ENCODE data around the gene JPH4. TPM values are rescaled to one million over a fixed set of nuclear protein-coding genes. Genes with fewer than 3 reads are reported as not detected.

The JPH4 gene
- total RNA-seq, 5 donors from 2014 or later (not counting 1 experiment from before 2014, with no cell fraction given): 0.10 to 0.13 TPM; not detected in 3

DNA sequence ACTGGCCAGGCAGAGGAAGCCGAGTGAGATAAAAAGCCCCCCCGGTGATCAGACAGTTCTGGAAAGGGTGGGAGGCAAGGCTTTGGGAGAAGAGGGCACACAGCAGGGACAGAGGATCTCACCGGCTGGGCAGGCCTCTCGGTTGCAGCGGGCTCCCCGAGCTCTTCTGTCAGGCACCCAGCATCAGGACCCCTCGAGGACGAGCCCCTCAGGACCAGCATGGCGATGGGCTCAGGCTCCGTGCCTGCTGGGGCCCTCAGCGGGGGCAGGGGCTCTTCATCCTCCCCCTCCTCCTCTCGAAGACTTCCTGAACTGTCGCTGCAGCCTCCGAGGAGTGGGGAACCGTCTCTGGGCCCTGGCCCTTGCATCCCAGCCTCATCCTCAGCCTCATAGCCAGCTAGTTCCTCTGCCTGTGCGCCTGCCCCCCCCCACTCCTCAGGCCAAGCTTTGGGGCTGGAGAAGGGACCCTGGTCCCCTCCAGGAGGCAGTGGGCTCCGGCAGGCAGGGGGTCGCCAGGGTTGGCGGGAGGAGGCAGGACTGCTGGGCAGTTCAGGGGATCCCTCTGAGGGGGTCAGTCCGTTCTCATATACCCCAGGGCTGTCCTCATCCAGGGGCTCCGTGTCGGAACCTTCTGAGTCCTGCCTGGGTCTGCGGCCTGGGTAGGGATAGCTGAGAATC is 7.6 kb downstream of the JPH4 start:
- no peak overlapping the region for H3K4me3 Mint-ChIP-seq
- no peaks in the 10 kb centered on the region for H3K9me3 Mint-ChIP-seq
- Histone ChIP-seq H3K27me3 (replicated peaks in 1 of 2; ENCODE audit: control insufficient read depth in 2 of 2, extremely low read depth in 1 of 2, insufficient read depth in 2 of 2, low read length in 1 of 2) (peaks cover 6 to 40% of the 10 kb centered on the region in 2 experiments), H3K4me1 (ENCODE audit: control insufficient read depth in 1 of 2, extremely low read depth in 1 of 2, insufficient read depth in 2 of 2, low read length in 2 of 2) (peaks cover 9 to 32% of the 10 kb centered on the region in 2 experiments), H3K36me3 (ENCODE audit: control insufficient read depth in 2 of 2, extremely low read depth in 1 of 2, insufficient read depth in 1 of 2, low read length in 1 of 2) (peaks cover 0 to 3% of the 10 kb centered on the region in 2 donors), H3K9me3 (no peaks in the 10 kb centered on the region), H3K27ac (ENCODE audit: low read length) (no peak overlapping the region), H3K4me3 (ENCODE audit: control insufficient read depth in 1 of 2, extremely low read depth in 1 of 2, low read length in 1 of 2) (no peak overlapping the region)
- ATAC-seq (replicated peaks in 1 of 4) (no peak), DNase-seq (peak in 1 of 35 experiments; percentile 15)
- H3K36me3 Mint-ChIP-seq: peaks cover 8% of the 10 kb centered on the region
- peaks cover 23 to 26% of the 10 kb centered on the region in 2 donors for H3K27me3 Mint-ChIP-seq
- peaks cover 23 to 35% (median 29%) of the 10 kb centered on the region in 3 donors for H3K4me1 Mint-ChIP-seq
- POLR2A ChIA-PET: interaction anchor here in 1 of 2 donors (0.5 kb wide), 1 partner anchor 92 kb away, joined by 4 read pairs; no protein-coding TSS in a partner anchor
- 80% methylated on average over 20 of the region's 23 CpGs for WGBS (ENCODE audit: insufficient coverage)
- CTCF ChIA-PET: interaction anchor here in 1 of 2 donors (0.7 kb wide), 1 partner anchor 94 kb away, joined by 6 read pairs; no protein-coding TSS in a partner anchor
- no peak overlapping the region for H3K27ac Mint-ChIP-seq

DNA sequence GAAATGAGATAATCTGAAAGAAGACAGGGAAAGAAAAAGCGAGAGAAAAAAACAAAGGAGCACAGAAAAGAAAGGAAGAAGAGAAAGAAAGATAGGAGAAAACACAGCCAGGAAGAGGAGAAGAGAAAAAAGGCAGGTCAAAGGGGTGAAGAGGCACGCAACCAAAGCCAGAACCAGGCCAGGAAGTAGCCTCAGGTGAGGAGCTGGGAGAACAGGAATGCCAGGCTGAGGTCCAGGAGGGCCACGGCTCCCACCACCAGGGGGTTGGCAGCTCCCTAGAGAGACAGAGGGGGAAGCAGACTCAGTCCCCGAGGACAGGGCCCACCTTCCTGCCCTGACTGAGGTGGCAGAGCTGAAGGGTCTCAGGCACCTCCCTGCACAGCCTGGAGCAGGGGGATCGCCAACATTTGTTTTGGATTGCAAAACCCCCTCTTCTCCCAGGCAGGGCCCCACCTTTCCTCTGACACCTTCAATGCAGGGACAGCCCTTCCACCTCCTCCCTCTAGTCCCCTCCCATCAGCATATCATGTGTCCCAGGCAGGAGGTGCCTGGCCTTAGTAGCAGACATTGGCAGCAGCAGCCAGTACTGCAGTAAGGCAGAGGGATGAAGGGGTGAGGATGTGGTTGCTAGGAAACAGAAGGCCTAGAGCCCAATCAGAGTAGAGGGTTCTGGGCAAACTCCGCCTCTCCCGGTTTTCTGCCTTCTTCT is 9.0 kb downstream of the JPH4 start:
- Histone ChIP-seq H3K36me3 (ENCODE audit: control insufficient read depth in 2 of 2, extremely low read depth in 1 of 2, insufficient read depth in 1 of 2, low read length in 1 of 2) (peaks cover 0 to 16% of the 10 kb centered on the region in 2 donors), H3K4me1 (ENCODE audit: control insufficient read depth in 1 of 2, extremely low read depth in 1 of 2, insufficient read depth in 2 of 2, low read length in 2 of 2) (peaks cover 9 to 34% of the 10 kb centered on the region in 2 experiments), H3K4me3 (ENCODE audit: control insufficient read depth in 1 of 2, extremely low read depth in 1 of 2, low read length in 1 of 2) (no peak overlapping the region), H3K27me3 (replicated peaks in 1 of 2; ENCODE audit: control insufficient read depth in 2 of 2, extremely low read depth in 1 of 2, insufficient read depth in 2 of 2, low read length in 1 of 2) (peaks cover 0 to 33% of the 10 kb centered on the region in 2 experiments), H3K27ac (ENCODE audit: low read length) (no peak overlapping the region), H3K9me3 (no peaks in the 10 kb centered on the region)
- CTCF ChIA-PET: interaction anchor here (1.4 to 1.5 kb wide), 2 partner anchors 11 to 13 kb away, joined by 3 read pairs; no protein-coding TSS in a partner anchor
- peak overlapping the region; percentile 16 to 99 for H3K27ac Mint-ChIP-seq
- no peak overlapping the region for H3K4me3 Mint-ChIP-seq
- POLR2A ChIA-PET: no interaction called here
- no peaks in the 10 kb centered on the region for H3K9me3 Mint-ChIP-seq
- H3K27me3 Mint-ChIP-seq: peaks cover 14 to 16% of the 10 kb centered on the region in 2 donors
- whole genome bisulfite sequencing (ENCODE audit: insufficient coverage): 84% methylated on average over 5 of the region's 7 CpGs
- ATAC-seq (replicated peaks in 1 of 4): no peak
- peaks cover 14% of the 10 kb centered on the region for H3K36me3 Mint-ChIP-seq
- H3K4me1 Mint-ChIP-seq: peaks cover 27 to 40% (median 29%) of the 10 kb centered on the region in 3 donors
- no peak for DNase-seq

GRCh38 chr14:23568600-23569331 is 9.8 kb downstream of the JPH4 start:
- WGBS (ENCODE audit: insufficient coverage): no CpG with 5 or more reads among the region's 6 CpGs
- Histone ChIP-seq H3K9me3 (no peaks in the 10 kb centered on the region), H3K36me3 (ENCODE audit: control insufficient read depth in 2 of 2, extremely low read depth in 1 of 2, insufficient read depth in 1 of 2, low read length in 1 of 2) (peaks cover 5 to 24% of the 10 kb centered on the region in 2 donors), H3K4me1 (ENCODE audit: control insufficient read depth in 1 of 2, extremely low read depth in 1 of 2, insufficient read depth in 2 of 2, low read length in 2 of 2) (peaks cover 9 to 34% of the 10 kb centered on the region in 2 experiments), H3K27ac (ENCODE audit: low read length) (peak overlapping the region; percentile 78), H3K4me3 (ENCODE audit: control insufficient read depth in 1 of 2, extremely low read depth in 1 of 2, low read length in 1 of 2) (no peak overlapping the region), H3K27me3 (replicated peaks in 1 of 2; ENCODE audit: control insufficient read depth in 2 of 2, extremely low read depth in 1 of 2, insufficient read depth in 2 of 2, low read length in 1 of 2) (peaks cover 0 to 28% of the 10 kb centered on the region in 2 experiments)
- DNase-seq: peak in 1 of 35 experiments; percentile 39
- Mint-ChIP-seq H3K4me3 (peak overlapping the region; percentile 98 to 100 (median 99)), H3K9me3 (no peaks in the 10 kb centered on the region), H3K4me1 (peaks cover 27 to 40% (median 29%) of the 10 kb centered on the region in 3 donors), H3K27ac (peak overlapping the region; percentile 98 to 99), H3K27me3 (peaks cover 14% of the 10 kb centered on the region in 2 donors), H3K36me3 (peaks cover 20% of the 10 kb centered on the region)
- ChIA-PET POLR2A (no interaction called here), CTCF (interaction anchor here (1.4 to 1.5 kb wide), 2 partner anchors 10 to 12 kb away, joined by 3 read pairs; no protein-coding TSS in a partner anchor)
- no peak for ATAC-seq (replicated peaks in 1 of 4)

DNA sequence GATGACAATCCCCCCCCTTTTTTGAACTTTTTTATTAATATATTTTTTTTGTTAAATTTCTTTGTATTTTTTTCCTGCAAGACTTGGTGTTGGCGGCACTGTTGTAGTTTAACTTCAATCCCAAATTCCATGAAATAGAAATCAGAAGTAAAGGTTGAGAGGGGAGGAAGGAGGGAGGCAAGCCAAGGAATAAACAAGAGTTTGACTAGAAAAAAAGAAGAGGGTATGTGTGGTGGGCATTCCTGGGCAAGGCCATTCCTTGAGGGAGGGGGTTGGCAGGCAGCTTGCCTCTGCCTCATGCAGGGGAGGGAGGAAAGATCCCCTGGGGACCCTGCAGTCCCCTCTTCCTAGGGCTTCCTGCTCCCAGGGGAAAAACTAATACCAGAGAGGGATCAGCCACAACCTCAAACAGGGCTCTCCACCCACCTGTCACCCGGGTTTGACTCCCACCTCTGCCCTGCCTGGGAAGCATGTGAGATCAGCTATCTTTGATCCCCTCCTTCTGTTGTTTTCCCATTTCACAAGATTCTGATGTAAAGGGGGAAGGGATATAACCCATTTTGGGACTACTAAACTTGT is 10.5 kb downstream of the JPH4 start:
- Mint-ChIP-seq H3K9me3 (no peaks in the 10 kb centered on the region), H3K36me3 (peaks cover 20% of the 10 kb centered on the region), H3K4me3 (peak overlapping the region; percentile 98 to 100 (median 99)), H3K4me1 (peaks cover 28 to 41% (median 33%) of the 10 kb centered on the region in 3 donors), H3K27ac (peak overlapping the region; percentile 98 to 99), H3K27me3 (peaks cover 8 to 13% of the 10 kb centered on the region in 2 donors)
- CTCF ChIA-PET: interaction anchor here (0.6 to 1.5 kb wide), 4 partner anchors 9 to 542 kb away, joined by 3 to 4 read pairs (median 3); no protein-coding TSS in a partner anchor
- ATAC-seq (replicated peaks in 1 of 4) (no peak), DNase-seq (no peak)
- Histone ChIP-seq H3K27me3 (replicated peaks in 1 of 2; ENCODE audit: control insufficient read depth in 2 of 2, extremely low read depth in 1 of 2, insufficient read depth in 2 of 2, low read length in 1 of 2) (peaks cover 0 to 21% of the 10 kb centered on the region in 2 experiments), H3K4me1 (ENCODE audit: control insufficient read depth in 1 of 2, extremely low read depth in 1 of 2, insufficient read depth in 2 of 2, low read length in 2 of 2) (peaks cover 9 to 34% of the 10 kb centered on the region in 2 experiments), H3K27ac (ENCODE audit: low read length) (peak overlapping the region; percentile 78), H3K9me3 (no peaks in the 10 kb centered on the region), H3K36me3 (ENCODE audit: control insufficient read depth in 2 of 2, extremely low read depth in 1 of 2, insufficient read depth in 1 of 2, low read length in 1 of 2) (peaks cover 10 to 31% of the 10 kb centered on the region in 2 donors), H3K4me3 (ENCODE audit: control insufficient read depth in 1 of 2, extremely low read depth in 1 of 2, low read length in 1 of 2) (peak overlapping the region; percentile 89 to 95)
- no CpG with 5 or more reads among the region's 2 CpGs for WGBS (ENCODE audit: insufficient coverage)
- POLR2A ChIA-PET: interaction anchor here in 1 of 2 donors (0.6 kb wide), 1 partner anchor 62 kb away, joined by 7 read pairs; no protein-coding TSS in a partner anchor

GRCh38 chr14:23567186-23568020 is 11.2 kb downstream of the JPH4 start, which contains the start of gene AP1G2:
TSS of gene AP1G2 (minus strand) at chr14:23567791. CDS start at chr14:23567314, 477 bp downstream.
- ChIA-PET CTCF (interaction anchor here (0.6 to 1.1 kb wide), 4 partner anchors 89 to 542 kb away, joined by 3 to 4 read pairs (median 4); no protein-coding TSS in a partner anchor), POLR2A (interaction anchor here (0.5 to 0.7 kb wide), 3 partner anchors 15 to 569 kb away, joined by 3 to 7 read pairs (median 5); no protein-coding TSS in a partner anchor)
- peak within 1 kb of the TSS; percentile 98 to 100 (median 99) for H3K4me3 Mint-ChIP-seq
- H3K4me1 Mint-ChIP-seq: peaks cover 32 to 44% (median 37%) of the 10 kb centered on the region in 3 donors
- Histone ChIP-seq H3K27me3 (replicated peaks in 1 of 2; ENCODE audit: control insufficient read depth in 2 of 2, extremely low read depth in 1 of 2, insufficient read depth in 2 of 2, low read length in 1 of 2) (peaks cover 0 to 15% of the 10 kb centered on the region in 2 experiments), H3K4me1 (ENCODE audit: control insufficient read depth in 1 of 2, extremely low read depth in 1 of 2, insufficient read depth in 2 of 2, low read length in 2 of 2) (peaks cover 9 to 37% of the 10 kb centered on the region in 2 experiments), H3K36me3 (ENCODE audit: control insufficient read depth in 2 of 2, extremely low read depth in 1 of 2, insufficient read depth in 1 of 2, low read length in 1 of 2) (peaks cover 10 to 38% of the 10 kb centered on the region in 2 donors), H3K9me3 (no peaks in the 10 kb centered on the region), H3K27ac (ENCODE audit: low read length) (peak within 1 kb of the TSS; percentile 78), H3K4me3 (ENCODE audit: control insufficient read depth in 1 of 2, extremely low read depth in 1 of 2, low read length in 1 of 2) (peak within 1 kb of the TSS; percentile 89 to 95)
- no peaks in the 10 kb centered on the region for H3K9me3 Mint-ChIP-seq
- peaks cover under 1 to 5% of the 10 kb centered on the region in 2 donors for H3K27me3 Mint-ChIP-seq
- under 1% methylated on average over 48 of the region's 53 CpGs for WGBS (ENCODE audit: insufficient coverage)
- H3K27ac Mint-ChIP-seq: peak within 1 kb of the TSS; percentile 98 to 99
- ATAC-seq (replicated peaks in 1 of 4): peak; percentile 94 to 96 (median 96)
- peaks cover 24% of the 10 kb centered on the region for H3K36me3 Mint-ChIP-seq
- DNase-seq: peak; percentile 62 to 89 (median 74)
